GM19324 (cell line): Measurements from ENCODE around the gene PRKCH.

Experiments used
- ATAC-seq: cut with Tn5 transposase; IDR thresholded peaks from one replicate; pipeline ENCODE4 v1.9.1; 2021; ENCODE audit warnings: mild to moderate bottlenecking, moderate library complexity; ENCODE audit not compliant: unreplicated experiment, low FRiP score

PRKCH gene

GRCh38 chr14:61502459-61503093, 181.2 kb downstream of the PRKCH start:
- peak; percentile 5 for ATAC-seq

DNA sequence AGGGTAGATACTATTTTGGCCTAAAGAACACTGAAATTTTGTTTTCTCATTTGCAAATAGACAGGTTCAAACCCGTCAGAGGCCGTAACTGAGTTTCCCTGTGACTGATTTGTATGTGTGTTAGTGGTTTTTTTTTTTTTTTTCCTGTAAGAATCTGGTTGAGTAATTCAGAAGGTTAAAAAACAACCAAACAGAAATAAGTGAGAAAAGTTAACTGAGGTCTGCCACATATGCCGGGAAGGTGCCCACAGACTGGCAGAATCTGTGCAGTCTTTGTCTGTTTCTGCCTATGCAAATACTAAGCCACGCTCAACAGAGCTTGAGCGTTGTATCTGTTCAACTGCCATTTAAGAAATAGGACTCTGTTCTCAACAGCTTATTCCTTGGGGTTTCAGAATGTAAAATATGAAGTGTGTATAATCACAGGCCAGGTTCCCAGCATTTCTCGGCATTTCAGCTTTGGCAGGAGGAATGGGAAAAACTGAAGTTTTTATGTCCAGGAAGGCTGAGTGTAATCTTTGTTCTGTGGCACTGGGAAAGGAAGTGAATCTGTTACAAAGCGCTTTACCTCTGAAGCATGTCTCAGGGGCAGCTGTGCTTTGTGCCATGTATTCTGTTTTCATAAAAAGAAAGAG, 181.9 kb downstream of the PRKCH start:
- peak; percentile 95 for ATAC-seq

DNA sequence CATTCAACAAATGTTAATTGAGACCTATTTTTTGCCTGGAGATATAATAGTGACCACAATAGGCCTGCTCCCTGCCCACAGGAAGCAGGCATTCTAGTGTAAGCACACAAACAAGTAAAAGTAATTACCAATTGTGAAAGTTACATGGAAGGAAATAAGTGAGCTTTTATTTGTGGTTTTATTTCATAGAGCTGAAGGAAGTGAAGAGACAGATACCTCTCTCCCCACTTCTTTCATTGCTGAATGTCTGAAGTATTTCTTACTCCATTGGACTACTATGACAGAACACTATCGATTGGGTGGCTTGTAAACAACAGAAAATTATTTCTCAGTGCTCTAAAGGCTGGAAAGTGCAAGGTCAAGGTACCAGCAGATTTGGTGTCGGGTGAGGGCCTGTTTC, 183.5 kb downstream of the PRKCH start:
- no peak for ATAC-seq

DNA sequence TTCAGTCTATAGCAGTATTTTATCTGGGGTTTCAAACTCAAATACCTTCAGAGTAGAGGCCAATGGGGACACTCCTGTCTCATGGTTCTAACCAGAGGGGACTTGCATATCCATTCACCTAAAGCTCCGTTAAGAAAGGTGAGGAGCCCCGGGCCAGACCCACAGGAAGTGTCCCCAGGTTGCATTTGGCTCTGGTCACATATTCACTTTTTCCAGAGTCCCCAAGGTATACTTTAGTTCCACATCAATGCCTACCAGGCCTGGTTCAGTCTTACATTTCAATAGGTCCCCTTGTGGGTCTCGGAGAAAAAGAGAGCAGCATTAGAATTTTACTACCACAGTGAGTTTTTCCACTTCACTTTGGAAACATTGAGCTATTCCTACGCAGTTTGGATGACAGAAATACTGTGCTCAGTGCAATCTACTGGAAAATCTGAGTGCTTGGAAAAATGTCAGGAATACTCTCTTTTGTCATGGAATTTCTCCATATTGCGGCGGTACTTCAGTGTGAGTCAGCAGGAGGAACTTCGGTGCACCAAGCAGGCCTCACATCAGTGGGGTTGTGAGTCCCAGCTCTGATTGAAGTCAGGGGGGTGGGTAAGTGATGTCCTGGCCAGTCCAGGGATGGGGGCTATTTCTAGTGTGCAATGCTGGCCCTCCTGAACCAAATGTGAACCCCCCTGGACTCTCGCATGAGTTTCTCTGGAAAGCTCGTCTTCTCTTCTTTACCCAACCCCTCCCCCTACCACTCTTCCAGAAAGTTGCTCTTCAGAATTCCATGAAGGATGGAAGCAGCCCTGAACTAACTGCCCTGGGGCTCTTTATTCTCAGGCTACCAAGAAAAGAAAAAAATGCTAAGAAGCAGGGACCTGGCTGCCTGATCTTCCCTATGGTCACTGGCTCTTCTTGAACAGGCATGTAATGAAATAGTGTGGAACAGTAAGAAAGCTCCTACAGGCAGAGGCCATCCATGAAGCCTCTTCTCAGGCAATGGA, 184.7 kb downstream of the PRKCH start:
- no peak for ATAC-seq

DNA sequence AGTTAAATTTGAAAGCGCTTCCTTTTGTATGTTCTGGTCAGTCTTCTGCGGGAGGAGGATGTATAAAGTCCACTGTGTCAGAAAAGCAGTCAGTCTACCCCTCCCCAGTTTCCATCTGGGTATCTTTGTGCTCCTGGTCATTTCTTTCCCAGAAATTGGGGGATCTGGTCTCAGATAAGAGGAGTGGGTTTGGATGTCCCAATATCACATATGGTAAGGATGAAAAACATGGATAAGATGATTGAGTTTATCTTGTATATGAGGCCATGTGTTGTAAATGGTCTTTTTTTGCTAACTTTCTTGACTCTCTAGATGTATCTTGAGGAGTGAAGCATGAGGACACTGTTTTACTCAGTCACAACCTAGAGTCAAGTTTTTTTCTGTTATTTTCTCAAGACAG, 187.1 kb downstream of the PRKCH start:
- no peak for ATAC-seq

- ATAC-seq = no peak
Observed at GRCh38 chr14:61510736-61511557, 189.6 kb downstream of the PRKCH start.

DNA sequence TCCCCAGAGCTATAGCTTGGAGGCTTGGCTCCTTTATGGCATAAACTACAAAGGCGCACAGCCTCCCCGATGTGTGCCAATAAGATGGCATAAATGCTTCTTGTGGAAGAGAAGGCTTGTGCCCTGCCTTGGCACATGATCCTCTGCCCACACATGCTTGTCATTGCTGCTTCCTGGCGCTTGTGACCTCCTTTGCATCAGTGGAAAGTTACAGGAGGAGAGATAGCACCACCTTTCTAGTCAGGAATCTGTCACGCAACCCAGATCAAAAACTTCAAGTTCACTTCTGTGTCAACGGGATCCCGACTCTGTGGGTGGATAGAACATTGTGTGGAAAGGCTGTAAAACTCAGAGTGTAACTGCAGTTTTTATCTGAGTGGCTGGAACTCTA, 190.2 kb downstream of the PRKCH start:
- ATAC-seq = no peak

- ATAC-seq = no peak
Observed at GRCh38 chr14:61512026-61512834, 190.9 kb downstream of the PRKCH start.

GRCh38 chr14:61513986-61514830, 192.8 kb downstream of the PRKCH start:
- ATAC-seq = no peak

DNA sequence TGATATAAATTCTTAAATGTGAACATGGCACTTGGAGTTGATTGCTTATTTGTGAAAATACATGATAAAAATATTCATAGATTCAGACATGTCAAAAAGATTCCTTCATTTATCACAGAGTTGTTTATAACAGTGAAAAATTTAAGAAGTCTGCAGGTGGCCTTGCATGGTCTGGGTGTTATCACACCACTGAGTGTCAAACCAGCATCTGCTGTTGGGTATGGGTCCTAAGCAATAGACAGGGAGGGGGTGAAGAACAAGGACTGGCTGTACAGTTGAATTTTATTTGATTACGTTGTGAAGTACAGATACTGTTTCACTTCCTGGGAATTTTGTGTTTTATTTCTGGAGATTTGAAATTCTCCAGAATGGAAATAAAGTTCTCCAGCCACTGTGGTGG, 193.5 kb downstream of the PRKCH start:
- no peak for ATAC-seq

- ATAC-seq = no peak
Observed at GRCh38 chr14:61515436-61516117, 194.2 kb downstream of the PRKCH start.

DNA sequence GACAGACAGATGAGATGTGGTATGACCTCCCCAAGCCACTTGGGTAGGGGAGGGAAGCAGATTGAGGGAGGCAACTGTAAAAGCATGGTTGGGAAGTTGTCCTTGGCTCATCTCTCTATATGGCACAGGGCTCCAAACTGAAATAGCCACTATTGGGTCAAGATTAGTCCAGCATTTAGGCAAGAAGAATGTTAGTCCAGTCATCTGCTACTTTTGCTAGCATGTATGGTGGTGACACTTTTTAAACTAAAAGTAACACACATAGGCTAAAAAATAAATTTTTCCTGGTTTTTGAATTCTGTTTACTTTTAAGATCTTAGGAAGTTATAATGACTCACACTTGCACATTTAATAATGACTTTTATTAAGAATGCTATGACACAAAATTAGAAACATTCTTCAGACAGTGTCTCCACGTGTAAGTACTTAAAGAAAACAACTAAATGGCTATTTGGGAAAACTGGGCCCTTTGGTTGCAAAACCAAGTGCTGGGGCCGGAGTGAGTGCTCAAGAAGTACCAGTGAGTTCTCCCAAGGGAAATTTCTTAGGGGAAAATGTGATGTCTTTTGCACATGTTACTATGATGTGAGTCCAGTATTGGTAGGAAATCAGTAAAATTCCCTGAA, 194.9 kb downstream of the PRKCH start:
- ATAC-seq = no peak

- no peak for ATAC-seq
Observed at GRCh38 chr14:61516964-61517653, 195.7 kb downstream of the PRKCH start.

DNA sequence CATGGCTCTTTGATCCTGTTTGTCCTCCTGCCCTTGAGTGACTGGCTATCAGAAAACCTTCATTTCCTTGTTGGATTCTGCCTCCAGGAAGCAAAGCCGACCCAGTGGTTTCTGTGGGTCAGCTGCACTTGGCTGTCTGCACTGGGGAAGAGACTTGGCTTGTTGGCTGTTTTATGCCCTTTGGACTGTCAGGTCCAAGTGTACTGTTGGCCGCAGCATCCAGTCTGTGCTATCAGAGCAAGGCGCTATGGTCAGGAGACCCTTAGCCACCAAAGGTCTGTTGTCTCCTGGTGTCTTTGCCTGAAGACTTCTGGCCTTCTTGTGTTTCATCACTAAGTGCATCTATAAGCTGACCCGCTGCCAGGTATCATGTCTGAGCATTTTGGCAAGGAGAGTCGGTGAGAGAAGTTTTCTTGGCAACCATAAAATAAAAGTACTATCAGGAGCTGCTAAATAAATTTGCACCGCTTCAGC, 196.6 kb downstream of the PRKCH start:
- ATAC-seq = no peak

GRCh38 chr14:61518403-61518802, 197.0 kb downstream of the PRKCH start:
- ATAC-seq = no peak

DNA sequence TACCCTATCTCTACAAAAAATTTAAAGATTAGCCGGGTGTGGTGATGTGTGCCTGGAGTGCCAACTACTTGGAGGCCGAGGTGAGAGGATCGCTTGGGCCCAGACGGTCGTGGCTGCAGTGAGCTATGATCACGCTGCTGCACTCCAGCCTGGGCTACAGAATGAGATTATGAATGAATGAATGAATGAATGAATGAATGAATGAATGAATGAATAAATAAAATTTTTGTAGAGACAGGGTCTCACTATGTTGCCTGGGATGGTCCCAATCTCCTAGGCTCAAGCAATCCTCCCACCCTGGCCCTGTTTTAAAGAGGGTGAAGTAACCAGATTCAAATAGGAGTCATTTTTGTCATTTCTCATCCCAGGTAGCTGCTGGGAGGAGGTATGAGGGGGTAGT, 197.7 kb downstream of the PRKCH start:
- ATAC-seq = no peak

GRCh38 chr14:61519735-61520134, 198.4 kb downstream of the PRKCH start:
- no peak for ATAC-seq
